ENCODE data around the gene SMIM10.
"Not testable (repeated sequence)": the region's sequence is repeated elsewhere in the genome, so short reads cannot be mapped to it uniquely, and the experiment has no call there.

Gene SMIM10

DNA sequence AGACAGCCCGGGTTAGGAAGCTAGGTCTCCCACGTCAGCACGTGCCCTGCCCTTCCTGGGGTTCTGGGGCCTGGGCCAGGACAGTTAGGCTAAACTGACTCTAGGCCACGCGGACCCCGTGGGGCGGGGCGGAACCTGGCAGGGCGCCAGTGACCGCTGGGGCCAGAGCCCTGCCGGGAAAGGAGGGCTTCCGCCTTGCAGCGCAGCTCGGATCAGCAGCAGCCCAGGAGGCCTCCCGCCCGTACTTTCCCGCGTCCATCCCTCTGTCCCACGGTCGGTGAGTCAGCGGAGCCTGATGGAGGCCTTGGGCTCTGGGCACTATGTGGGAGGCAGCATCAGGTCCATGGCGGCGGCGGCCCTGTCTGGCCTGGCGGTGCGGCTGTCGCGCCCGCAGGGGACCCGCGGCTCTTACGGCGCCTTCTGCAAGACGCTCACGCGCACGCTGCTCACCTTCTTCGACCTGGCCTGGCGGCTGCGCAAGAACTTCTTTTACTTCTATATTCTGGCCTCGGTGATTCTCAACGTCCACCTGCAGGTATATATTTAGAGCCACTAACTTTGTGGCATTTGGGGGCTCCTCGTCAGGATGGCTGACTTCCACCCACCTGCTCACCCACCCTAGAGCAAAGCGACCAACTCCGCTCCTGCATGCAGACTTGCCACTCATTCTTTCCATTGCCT is at the start of gene SMIM10:
SMIM10 (plus strand) TSS at position 191 of the 681 bp plus-strand sequence; CDS start at position 296, 105 bp downstream.
- in situ Hi-C loops (cut with MboI; ENCODE audit: low sequenced_read_pairs) = no loop called here

DNA sequence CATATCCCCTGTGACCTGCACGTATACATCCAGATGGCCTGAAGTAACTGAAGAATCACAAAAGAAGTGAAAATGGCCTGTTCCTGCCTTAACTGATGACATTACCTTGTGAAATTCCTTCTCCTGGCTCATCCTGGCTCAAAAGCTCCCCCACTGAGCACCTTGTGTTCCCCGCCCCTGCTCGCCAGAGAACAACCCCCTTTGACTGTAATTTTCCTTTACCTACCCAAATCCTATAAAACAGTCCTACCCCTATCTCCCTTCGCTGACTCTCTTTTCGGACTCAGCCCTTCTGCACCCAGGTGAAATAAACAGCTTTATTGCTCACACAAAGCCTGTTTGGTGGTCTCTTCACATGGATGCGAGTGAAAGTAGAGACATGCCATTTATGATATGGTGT is 44.4 kb upstream of the SMIM10 start:
- in situ Hi-C loops (cut with MboI; ENCODE audit: low sequenced_read_pairs) = not testable (repeated sequence)

DNA sequence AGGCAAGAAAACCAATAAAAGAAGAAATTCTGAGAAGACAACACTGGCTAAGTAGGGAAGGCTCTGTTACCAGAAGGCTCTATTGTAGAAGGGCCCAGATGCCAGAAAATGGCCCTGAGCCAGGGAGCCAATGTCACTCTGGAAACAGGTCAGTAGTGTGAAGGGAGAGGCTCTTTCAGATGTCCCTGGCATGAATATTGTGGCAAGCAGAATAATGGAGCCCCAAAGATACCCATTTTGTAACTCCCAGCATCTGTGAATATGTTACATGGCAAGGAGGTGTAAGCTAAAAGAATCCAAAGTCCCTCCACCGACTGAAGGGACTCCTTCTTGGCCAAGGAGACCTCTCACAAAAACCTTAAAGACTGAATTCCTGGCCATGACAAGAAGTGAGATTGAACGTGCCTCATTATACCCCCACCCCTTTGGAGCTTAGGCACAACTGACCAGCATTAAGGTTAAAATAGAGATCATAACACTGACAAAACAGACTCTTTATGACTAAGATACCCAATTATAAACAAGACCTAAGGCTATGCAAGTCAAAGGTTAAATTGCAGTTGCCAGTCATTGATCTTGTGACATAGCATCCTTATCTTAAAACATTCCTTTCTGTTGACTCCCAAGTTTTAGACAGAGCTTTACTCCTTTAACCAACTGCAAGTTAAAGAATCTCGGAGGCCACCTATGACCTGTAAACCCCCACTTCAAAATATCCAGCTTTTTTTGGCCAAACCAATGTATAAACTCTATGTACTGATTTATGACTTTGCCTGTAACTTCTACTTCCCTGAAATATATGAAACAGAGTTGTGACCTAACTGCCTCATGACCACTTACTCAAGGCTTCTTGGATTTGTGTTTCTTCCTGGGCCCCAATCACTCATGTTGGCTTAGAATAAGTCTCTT is 42.2 kb upstream of the SMIM10 start:
- in situ Hi-C loops (cut with MboI; ENCODE audit: low sequenced_read_pairs) = no loop called here

DNA sequence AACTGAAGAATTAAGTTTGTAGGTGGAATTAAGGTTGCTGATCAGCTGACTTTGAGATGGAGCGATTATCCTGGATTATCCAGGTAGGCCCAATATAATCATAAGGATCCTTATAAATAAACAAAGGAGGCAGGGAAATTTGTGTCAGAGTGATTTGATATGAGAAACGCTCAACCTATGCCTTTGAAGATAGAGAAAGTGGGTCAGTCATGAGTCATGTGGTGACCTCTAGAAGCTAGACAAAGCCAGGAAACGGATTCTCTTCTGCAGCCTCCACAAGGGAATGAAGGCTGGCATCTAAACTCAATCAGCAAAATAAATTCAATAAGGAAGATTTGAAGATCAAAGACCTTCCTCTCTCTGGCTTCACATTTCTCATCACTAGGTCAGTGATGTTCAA is 41.5 kb upstream of the SMIM10 start:
- in situ Hi-C loops (cut with MboI; ENCODE audit: low sequenced_read_pairs) = no loop called here

DNA sequence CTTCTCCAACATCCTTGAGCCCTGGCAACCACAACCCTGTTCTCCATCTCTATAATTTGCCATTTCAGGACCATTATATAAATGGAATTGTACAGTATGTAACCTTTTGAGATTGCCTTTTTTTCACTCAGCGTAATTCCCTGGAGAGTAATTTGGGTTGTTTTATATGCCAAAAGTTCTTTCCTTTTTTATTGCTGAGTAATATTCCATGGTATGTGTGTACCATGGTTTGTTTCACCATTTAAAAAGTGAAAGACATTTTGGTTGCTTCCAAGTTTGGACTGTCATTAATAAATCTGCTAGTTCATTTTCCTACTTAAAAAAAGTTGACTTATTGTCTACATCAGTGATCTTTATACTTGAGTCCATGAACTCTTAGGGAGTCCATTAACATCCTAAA is 33.0 kb upstream of the SMIM10 start:
- in situ Hi-C loops (cut with MboI; ENCODE audit: low sequenced_read_pairs) = no loop called here

DNA sequence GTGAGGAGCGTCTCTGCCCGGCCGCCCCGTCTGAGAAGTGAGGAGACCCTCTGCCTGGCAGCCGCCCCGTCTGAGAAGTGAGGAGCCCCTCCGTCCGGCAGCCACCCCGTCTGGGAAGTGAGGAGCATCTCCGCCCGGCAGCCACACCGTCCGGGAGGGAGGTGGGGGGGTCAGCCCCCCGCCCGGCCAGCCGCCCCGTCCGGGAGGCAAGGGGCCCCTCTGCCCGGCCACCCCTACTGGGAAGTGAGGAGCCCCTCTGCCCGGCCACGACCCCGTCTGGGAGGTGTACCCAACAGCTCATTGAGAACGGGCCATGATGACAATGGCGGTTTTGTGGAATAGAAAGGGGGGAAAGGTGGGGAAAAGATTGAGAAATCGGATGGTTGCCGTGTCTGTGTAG is 30.4 kb upstream of the SMIM10 start:
- in situ Hi-C loops (cut with MboI; ENCODE audit: low sequenced_read_pairs) = not testable (repeated sequence)

DNA sequence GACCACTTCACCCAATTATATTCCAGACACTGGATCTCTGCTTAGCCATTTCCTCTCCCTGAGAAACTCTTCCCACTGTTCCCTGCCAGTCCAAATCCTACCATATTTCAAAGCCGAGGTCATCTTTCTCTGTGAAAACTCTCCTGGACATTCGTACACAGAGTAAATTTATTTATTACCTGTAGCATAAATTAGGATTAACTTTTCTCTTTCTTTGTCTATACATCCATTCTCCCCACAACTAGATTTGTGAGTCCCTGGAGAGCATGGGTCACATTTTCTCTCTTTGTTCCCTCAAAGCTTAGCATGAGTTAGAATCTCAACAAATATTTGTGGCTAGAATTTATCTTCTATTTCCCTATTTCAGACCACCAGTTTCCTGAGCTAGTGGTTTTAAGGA is 27.8 kb upstream of the SMIM10 start:
- in situ Hi-C loops (cut with MboI; ENCODE audit: low sequenced_read_pairs) = no loop called here

DNA sequence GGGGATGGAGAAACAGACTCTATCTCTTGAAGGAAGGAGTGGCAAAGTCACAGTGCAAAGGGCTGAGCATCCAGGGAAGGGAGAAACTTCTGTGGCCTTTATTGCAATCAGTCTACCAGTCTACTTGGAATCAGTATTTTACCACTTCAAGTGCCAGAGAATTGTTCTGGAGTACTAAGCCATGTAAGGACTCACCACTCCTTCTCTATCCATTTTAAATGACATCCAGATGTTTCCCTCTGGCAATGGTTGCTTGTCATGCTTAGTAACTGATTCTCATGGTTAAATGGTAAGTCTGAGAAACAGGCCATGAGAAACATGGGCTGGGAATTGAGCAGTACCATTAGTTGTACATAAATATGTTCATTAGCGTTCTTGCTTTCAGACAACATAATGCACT is 21.1 kb upstream of the SMIM10 start:
- in situ Hi-C loops (cut with MboI; ENCODE audit: low sequenced_read_pairs) = no loop called here

DNA sequence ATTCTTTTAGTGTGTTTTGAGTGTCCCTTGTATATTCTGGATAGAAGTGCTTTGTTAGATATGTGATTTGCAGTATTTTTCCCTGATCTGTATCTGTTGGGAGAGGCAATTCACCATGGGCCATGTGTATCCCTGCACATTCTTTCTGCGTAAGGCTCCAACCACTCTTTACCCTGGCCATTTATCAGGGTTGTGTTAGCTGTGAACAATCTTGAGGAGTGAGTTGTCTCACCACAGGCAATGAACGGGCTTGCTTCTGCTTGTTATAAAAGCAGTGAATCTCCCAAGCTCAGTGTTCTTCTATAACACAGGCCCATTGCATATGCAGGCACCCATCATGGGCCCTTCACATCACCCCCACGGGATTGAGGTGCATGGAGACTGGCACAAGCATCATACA is 18.9 kb upstream of the SMIM10 start:
- in situ Hi-C loops (cut with MboI; ENCODE audit: low sequenced_read_pairs) = no loop called here

DNA sequence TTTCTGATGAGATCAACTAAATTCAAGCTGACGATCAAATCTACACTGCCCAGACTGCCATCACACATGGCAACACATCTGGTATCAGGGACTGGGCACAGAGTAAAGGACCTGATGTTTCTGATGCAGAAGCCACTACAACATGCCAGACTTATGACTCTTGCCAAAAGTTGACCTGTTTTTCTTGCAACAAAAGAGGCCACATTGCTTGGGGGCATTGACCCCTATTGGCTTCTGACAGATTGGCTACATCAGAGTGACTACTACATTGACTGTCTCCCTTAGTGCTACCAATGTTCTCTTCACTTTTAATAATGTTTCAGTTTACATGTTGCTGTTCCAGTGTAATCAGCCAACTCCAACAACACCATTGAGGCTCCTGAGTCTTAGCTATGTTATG is 15.3 kb upstream of the SMIM10 start:
- in situ Hi-C loops (cut with MboI; ENCODE audit: low sequenced_read_pairs) = no loop called here

DNA sequence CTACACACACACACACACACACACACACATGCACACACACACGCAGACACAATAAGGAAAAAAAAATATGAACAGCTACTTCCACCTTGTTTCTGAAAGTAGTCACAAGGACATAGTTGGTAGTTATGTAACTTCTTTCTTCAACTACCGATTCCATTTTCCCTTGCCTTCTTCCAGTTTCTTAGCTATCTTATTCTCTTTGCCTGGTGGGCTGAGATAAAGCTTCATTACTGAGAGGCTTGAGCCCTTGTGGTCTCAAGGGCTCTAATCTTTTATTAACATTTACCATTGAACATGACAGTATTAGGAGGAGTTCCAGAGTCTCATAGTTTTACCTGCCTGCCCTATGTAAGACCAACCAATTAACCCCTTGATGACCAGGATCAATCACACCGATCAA is 8.9 kb upstream of the SMIM10 start:
- in situ Hi-C loops (cut with MboI; ENCODE audit: low sequenced_read_pairs) = no loop called here

DNA sequence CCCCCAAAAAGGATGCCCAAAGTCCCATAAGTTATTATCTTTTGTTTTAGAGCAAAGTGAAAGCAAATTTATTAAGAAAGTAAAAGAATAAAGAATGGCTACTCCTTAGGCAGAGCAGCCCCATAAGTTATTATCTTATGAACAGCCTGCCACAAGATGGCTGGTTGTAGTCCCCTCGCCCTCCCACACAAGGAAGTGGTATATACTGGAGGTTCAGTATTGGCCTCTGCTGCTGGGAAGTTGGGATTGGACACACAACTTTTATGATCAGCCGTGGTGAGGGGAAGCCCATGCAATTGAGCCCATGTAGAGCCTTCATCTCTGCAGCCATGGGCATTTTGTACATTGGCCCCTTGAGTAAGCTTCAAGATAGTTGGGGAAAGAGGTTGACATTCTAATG is 8.0 kb upstream of the SMIM10 start:
- in situ Hi-C loops (cut with MboI; ENCODE audit: low sequenced_read_pairs) = no loop called here

DNA sequence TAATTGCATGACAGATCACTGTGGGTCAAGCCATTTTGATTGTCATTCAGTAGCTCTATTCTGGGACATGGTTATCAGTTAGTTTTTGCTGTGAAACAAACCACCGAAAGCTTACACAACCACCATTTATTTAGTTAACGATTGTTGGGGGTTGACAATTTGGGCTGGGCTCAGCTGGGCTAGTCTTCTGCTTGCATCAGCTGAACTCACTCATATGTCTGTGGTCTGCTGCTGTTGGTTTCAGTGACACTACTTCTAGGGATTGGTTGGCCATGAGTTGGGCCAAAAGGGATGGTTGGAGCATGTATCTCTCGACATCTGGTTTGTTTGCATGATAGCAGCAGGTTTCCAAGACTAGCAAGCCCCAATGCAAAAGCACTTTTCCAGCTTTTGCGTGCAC is 5.3 kb upstream of the SMIM10 start:
- in situ Hi-C loops (cut with MboI; ENCODE audit: low sequenced_read_pairs) = no loop called here

DNA sequence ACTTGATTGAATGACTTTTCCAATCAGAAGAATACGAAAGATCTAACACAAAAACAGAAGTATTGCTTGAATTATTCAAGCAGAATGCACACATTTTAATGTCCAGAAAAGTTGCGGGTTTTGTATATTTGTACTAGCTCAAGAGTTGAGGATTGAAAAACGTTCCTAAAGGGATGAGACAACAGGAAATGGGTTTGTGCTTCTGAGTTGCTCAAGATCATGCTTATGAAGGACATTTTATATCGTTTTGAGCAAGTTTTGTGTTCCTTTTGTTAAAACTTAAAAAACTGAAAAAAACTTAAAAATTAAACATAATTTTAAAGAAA is 353 bp upstream of the SMIM10 start:
- in situ Hi-C loops (cut with MboI; ENCODE audit: low sequenced_read_pairs) = no loop called here

DNA sequence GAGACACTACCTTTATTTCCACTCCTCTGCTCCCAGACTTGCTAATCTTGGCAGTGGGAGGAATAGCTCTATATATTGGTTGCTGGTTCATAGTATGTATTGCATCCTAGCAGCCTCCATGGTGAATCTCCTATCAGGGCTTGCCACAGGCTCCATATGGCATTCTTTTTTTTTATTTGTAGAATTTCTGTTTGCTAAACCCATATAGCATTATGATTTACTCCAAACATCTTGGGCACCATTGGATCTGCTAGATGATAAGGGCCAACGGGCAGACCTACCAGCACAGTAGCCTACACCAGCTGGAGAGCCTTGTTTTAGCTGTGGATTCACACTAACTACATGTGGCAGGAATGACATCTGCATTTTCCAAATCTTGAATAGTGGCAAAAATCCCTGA is 6.9 kb downstream of the SMIM10 start:
- in situ Hi-C loops (cut with MboI; ENCODE audit: low sequenced_read_pairs) = no loop called here

DNA sequence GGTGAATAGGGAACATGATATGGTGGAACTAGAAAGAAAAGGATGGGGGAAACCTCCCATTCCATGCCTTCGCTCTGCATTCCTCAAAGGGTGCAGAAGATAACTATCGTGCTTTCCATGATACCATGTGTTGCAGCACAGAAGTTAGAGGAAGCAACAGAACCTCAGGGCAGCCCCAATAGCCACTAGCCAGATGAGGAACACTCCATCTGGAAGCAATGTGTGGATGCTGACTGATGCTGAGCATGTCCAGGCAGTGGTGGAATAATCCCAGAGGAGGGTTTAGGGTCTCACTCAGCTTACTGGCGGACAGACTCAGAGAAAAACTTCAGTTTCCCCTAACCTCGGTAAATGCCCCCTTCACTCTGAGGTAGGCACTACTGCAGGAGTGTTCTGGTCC is 7.5 kb downstream of the SMIM10 start:
- in situ Hi-C loops (cut with MboI; ENCODE audit: low sequenced_read_pairs) = no loop called here

DNA sequence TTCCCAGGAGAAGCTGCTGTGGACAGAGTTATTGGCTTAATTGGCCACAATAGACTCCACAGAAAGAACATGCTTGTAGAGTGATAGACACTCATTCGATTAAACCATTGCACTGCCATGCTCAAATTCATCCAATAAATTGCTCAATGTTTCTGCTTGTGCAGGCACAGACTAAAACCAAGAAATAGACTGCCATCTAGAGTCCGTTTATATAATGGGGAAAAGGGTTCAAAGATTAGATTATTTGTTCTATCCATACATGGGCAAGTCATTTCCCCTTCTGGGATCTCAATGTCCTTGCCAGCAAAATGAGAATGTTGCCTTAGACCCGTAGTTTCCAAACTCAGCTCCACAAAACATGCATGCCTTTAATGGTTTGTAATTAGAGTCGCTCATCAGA is 8.7 kb downstream of the SMIM10 start:
- in situ Hi-C loops (cut with MboI; ENCODE audit: low sequenced_read_pairs) = no loop called here

DNA sequence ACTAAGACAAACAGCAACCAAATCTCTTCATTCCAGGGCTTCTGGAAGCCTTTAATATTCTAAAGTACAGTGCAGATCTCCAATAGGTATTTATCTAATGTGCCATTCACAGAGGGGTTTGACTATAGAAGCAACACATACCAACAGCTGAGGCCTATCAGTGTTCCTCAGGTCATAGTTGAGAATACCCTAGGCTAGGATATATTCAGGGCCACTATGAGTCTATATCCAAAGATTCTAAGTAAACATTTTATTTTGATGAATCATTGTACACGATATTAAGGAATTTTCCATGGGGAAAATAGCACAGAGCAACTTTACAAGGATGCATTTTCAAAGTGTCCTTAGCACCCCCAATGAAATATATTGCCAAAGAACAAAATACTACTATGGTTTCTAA is 9.7 kb downstream of the SMIM10 start:
- in situ Hi-C loops (cut with MboI; ENCODE audit: low sequenced_read_pairs) = no loop called here

DNA sequence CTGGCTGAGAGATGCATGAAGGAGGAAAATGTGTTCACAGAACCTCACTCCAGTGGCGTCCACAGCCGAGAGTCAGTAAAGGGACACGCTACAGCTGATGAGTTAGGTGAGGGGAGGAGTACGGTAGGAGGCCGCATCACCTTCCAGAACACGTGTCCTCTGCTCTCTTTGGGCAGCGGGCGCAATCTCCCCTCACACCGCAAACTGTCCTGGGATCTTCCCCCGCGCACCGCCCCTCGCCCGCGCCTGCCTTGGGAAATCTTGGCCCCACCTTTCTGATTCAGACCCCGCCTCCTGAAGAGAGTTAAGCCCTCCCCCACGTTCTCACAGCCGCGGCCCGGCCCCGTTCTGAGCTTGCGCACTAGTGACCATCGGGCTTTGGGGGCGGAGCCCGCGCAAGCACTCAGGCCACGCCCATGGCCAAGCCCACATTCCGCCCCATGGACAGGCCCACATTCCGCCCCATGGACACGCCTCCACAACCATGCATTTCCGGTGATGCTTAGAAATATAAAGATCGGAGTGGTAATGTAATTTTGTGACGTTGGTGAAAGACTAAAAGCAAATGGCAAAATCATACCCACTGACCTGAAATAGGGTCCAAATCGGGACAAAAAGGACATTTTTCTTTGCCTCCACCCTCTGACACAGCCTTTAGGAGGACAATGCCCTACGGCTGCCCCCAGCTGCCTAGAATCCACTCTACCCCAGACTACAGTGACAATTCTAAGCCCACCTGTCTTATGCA is 13.3 kb downstream of the SMIM10 start:
- in situ Hi-C loops (cut with MboI; ENCODE audit: low sequenced_read_pairs) = no loop called here

DNA sequence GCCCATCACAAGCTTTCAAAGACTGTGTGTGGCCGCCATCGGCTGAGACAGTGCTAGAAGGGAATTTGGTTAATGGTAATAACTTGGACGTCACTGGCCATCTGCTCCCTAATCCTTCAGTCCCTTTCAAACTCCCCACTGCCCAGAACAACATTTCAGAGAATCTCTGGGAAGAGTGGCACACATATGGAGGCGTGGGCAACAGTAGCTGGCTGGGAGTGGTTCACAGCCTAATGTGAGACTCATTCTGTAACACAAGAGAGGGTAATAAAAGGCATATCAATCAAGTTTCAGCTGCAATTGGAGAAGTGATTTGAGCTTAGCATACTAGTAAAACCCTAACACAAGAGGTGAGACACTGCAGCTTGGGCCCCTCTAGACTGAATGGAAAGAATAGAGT is 15.4 kb downstream of the SMIM10 start:
- in situ Hi-C loops (cut with MboI; ENCODE audit: low sequenced_read_pairs) = no loop called here

DNA sequence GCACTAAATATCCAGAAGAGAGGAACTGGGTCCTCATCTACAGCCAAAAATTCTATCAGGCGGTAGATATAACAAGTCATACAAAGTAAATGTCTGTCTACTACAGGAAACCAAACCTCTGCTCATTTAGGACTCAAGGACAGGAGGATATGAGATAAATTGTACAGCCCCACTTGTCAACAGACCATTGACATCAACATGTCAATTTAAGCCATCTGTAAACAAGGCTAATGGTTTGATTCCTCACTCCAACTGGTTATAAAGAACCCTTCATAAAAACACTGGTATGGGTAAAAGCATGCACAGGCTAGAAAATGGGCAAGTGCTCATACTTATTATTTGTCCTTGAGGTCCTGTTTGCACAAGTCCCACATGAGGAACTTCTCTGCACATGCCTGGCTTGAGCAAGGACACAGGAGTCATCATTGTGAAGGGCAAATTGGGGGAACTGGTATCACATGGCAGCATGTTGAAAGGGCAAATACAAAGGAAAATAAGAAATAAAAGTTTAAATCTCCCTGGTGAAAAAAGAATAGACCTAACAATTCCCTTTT is 18.3 kb downstream of the SMIM10 start:
- in situ Hi-C loops (cut with MboI; ENCODE audit: low sequenced_read_pairs) = no loop called here

DNA sequence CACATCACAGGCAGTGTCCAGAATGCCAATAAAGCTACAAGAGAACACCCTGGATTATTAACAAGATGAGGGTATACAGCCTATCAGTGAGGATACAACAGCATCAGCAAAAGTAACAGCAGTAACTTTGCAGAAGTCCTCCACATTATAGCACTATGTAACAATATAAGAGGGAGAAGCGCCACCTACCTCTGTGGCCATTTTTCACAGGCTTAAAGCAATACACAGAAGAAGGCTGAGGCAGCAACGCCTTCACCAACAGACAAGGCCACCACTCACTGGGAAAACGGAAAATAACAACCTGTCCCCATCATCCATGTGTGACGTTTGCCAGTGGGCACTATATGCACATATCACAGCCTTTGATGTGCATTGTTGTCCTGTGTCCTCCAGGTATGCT is 19.0 kb downstream of the SMIM10 start:
- in situ Hi-C loops (cut with MboI; ENCODE audit: low sequenced_read_pairs) = no loop called here

Measured in HL-60/S4 treated with phorbol 12-myristate 13-acetate at 8.2 ng/mL for 4 days and 3 days (cell line).